Posterior vena cava (tissue), 2 donors: Measurements from ENCODE around the gene MAGEA1. TPM values are rescaled to one million over a fixed set of nuclear protein-coding genes. Genes with fewer than 3 reads are reported as not detected.
"Not testable (repeated sequence)": the region's sequence is repeated elsewhere in the genome, so short reads cannot be mapped to it uniquely, and the experiment has no call there.

Experiments
- DNase-seq: peaks from one replicate; pipeline ENCODE4 v3.0.0-alpha.2; 2020; ENCODE audit warnings: low spot score
- intact Hi-C, 2 donors: fragments of 100-400 bp; cut with DNase I; formaldehyde crosslinking; loops; one replicate each; pipeline versions ENCODE4 v1.14.1 to v1.14.2; 2022 to 2023
- long read RNA-seq, 2 donors: library from polyadenylated mRNA; unstranded; transcript quantifications; one replicate each; pipeline ENCODE4 v2.0.0, GENCODE V29; 2020 to 2021
- total RNA-seq, 2 donors: library from RNA; stranded (reverse); fragmentation: NEBNext Ultra II Directional; extraction: Animal tissue kit (Norgen Biotek cat#: 25700); gene quantifications; one replicate each; pipeline ENCODE4 v1.2.1, GENCODE V29; 2021
- donor health status: DM: yes; HTN: yes; CAD: no.
- donor health status: DM: yes; HTN: yes; CAD: no.

The MAGEA1 gene
- not detected for total RNA-seq
- long read RNA-seq, donor 1 = 0 reads
- long read RNA-seq, donor 2 = 0 reads

GRCh38 chrX:153179131-153179530 lies at the start of gene MAGEA1:
Gene MAGEA1 (plus strand): TSS chrX:153179284. CDS start chrX:153182390, 3,106 bp downstream.
- intact Hi-C loops = no loop called here

GRCh38 chrX:153132924-153133323 lies 46.2 kb upstream of the MAGEA1 start:
- intact Hi-C loops, DNase-seq: not testable (repeated sequence)

More at GRCh38 chrX:153179131-153179530, at the start of gene MAGEA1:
- no peak for DNase-seq

GRCh38 chrX:153139074-153139473 lies 40.0 kb upstream of the MAGEA1 start:
- DNase-seq, intact Hi-C loops: not testable (repeated sequence)

GRCh38 chrX:153146288-153146687 lies 32.8 kb upstream of the MAGEA1 start:
- DNase-seq, intact Hi-C loops: not testable (repeated sequence)

- DNase-seq = no peak
- intact Hi-C loops = no loop called here
Observed at GRCh38 chrX:153153516-153153915, 25.6 kb upstream of the MAGEA1 start.

GRCh38 chrX:153157450-153157849 lies 21.6 kb upstream of the MAGEA1 start:
- no peak for DNase-seq
- intact Hi-C loops = no loop called here

- intact Hi-C loops = no loop called here
- DNase-seq = no peak
Observed at GRCh38 chrX:153158319-153158718, 20.8 kb upstream of the MAGEA1 start.

- no peak for DNase-seq
- intact Hi-C loops = no loop called here
Observed at GRCh38 chrX:153161952-153162351, 17.1 kb upstream of the MAGEA1 start.

- intact Hi-C loops = no loop called here
- DNase-seq = no peak
Observed at GRCh38 chrX:153164733-153165132, 14.4 kb upstream of the MAGEA1 start.

- intact Hi-C loops, DNase-seq: not testable (repeated sequence)
Observed at GRCh38 chrX:153168423-153168822, 10.7 kb upstream of the MAGEA1 start.

GRCh38 chrX:153181822-153182221 lies 2.7 kb downstream of the MAGEA1 start:
- no peak for DNase-seq
- intact Hi-C loops = no loop called here

GRCh38 chrX:153184787-153185186 lies 5.7 kb downstream of the MAGEA1 start:
- no peak for DNase-seq
- intact Hi-C loops = no loop called here

- no peak for DNase-seq
- intact Hi-C loops = no loop called here
Observed at GRCh38 chrX:153190381-153190780, 11.3 kb downstream of the MAGEA1 start.

GRCh38 chrX:153200462-153200861 lies 21.4 kb downstream of the MAGEA1 start:
- intact Hi-C loops = no loop called here

GRCh38 chrX:153206425-153207046 lies 27.5 kb downstream of the MAGEA1 start:
- intact Hi-C loops = no loop called here
- no peak for DNase-seq

More at GRCh38 chrX:153200462-153200861, 21.4 kb downstream of the MAGEA1 start:
- no peak for DNase-seq

GRCh38 chrX:153209347-153209746 lies 30.3 kb downstream of the MAGEA1 start:
- no peak for DNase-seq
- intact Hi-C loops = no loop called here

- no peak for DNase-seq
- intact Hi-C loops = no loop called here
Observed at GRCh38 chrX:153214934-153215333, 35.9 kb downstream of the MAGEA1 start.

GRCh38 chrX:153216926-153217325 lies 37.8 kb downstream of the MAGEA1 start:
- intact Hi-C loops = no loop called here
- no peak for DNase-seq

GRCh38 chrX:153225438-153226098 lies 46.5 kb downstream of the MAGEA1 start:
- DNase-seq = no peak
- intact Hi-C loops = no loop called here

GRCh38 chrX:153226344-153227185 lies 47.5 kb downstream of the MAGEA1 start:
- intact Hi-C loops = no loop called here
- no peak for DNase-seq
